ENCODE results near the gene C1orf232.
A peak's percentile ranks its signal among the peaks of the same experiment; 100 is the strongest.

The C1orf232 gene

DNA sequence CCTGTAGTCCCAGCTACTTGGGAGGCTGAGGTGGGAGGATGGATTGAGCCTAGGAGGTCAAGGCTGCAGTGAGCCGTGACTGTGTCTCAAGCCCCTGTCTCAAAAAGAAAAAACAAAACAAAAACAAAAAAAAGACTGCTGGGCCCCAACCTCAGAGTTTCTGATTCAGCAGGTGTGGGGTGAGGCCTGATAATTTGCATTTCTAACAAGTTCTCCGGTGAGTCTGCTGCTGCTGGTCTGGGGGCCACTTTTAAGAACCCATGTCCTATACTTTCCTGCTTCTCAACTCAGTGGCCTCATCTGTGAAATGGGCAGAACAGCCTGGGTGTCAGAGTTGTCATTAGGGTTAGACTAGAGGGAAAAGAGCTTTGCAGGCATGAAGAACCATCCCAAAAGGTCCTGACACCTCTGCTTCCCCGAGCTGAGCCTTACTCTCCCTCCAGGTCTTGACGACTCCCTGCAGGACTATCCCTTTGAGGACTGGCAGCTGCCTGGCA lies 11.3 kb upstream of the C1orf232 start:
- no peak for DNase-seq (ENCODE audit: low read depth in 3 of 3, low spot score in 1 of 3)

- no peak for DNase-seq (ENCODE audit: low read depth in 3 of 3, low spot score in 1 of 3)
These were observed 8.5 kb upstream of the C1orf232 start, which contains the start of gene CNKSR1 for GRCh38 chr1:26177182-26177684. TSS of gene CNKSR1 (plus strand) at chr1:26177491. CDS start at chr1:26177548, 57 bp downstream.

DNA sequence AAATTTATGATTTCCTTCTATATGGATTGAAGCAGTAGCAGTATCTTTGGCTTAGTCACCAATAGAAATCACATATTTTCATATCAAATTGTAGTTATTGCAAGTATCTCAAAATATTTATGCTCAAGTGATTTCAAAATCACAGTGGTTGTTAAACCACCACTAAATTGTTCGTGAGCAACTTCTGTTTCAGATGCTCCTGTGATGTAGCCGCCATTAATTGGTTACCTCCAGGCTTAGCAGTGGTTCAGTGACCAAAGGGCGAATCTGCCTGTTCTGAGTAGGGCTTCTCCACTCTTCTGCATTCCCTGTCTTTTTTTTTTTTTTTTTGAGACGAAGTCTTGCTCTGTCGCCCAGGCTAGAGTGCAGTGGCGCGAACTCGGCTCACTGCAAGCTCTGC lies 6.6 kb upstream of the C1orf232 start:
- no peak for DNase-seq (ENCODE audit: low read depth in 3 of 3, low spot score in 1 of 3)

- no peak for DNase-seq (ENCODE audit: low read depth in 3 of 3, low spot score in 1 of 3)
These were observed 2.6 kb upstream of the C1orf232 start, which contains the start of gene ZNF593OS for GRCh38 chr1:26171084-26172072. TSS of gene ZNF593OS (minus strand) at chr1:26171832. CDS start at chr1:26171661, 171 bp downstream.

GRCh38 chr1:26170472-26170821 lies 1.7 kb upstream of the C1orf232 start:
- DNase-seq (ENCODE audit: low read depth in 3 of 3, low spot score in 1 of 3): no peak

DNA sequence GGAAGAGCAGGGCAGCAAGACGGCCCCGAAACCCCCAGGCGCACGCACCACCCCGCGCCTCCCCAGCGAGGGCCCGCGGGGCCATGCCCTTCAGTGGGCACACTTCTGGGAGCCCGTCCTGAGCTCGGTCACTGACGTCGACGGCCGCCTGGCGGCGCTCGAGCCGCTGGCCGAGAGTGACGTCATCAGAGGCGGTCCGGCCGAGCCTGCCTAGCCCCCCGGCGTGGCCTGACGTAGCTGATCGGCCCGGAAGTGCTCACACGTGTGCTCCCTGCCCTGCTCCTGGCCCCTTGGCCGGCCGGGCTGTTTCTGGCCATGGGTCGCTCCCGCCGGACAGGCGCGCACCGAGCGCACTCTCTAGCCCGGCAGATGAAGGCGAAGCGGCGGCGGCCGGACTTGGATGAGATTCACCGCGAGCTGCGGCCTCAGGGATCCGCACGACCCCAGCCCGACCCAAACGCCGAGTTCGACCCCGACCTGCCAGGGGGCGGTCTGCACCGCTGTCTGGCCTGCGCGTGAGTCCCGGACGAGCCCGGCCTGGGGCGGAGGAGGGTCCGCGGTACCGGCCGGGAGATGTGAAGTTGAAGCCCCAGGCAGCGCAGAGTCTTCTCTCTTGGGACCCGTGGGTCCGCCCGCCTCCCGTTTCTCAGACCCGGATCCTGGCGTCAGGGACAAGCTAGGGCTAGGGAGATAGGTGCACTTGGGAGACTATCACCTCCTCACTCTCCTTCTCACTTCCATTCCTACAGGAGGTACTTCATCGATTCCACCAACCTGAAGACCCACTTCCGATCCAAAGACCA lies 1.1 kb upstream of the C1orf232 start, which contains the start of gene ZNF593:
TSS of gene ZNF593 (plus strand) at position 240 of the 803 bp plus-strand sequence. CDS start at position 316, 76 bp downstream.
- DNase-seq (ENCODE audit: low read depth in 3 of 3, low spot score in 1 of 3): peak; percentile 51 to 84 (median 70)

GRCh38 chr1:26169198-26169554 lies 413 bp upstream of the C1orf232 start:
- DNase-seq (ENCODE audit: low read depth in 3 of 3, low spot score in 1 of 3): no peak

- DNase-seq (ENCODE audit: low read depth in 3 of 3, low spot score in 1 of 3): no peak
These were observed 2.0 kb downstream of the C1orf232 start for GRCh38 chr1:26166719-26167281.

DNA sequence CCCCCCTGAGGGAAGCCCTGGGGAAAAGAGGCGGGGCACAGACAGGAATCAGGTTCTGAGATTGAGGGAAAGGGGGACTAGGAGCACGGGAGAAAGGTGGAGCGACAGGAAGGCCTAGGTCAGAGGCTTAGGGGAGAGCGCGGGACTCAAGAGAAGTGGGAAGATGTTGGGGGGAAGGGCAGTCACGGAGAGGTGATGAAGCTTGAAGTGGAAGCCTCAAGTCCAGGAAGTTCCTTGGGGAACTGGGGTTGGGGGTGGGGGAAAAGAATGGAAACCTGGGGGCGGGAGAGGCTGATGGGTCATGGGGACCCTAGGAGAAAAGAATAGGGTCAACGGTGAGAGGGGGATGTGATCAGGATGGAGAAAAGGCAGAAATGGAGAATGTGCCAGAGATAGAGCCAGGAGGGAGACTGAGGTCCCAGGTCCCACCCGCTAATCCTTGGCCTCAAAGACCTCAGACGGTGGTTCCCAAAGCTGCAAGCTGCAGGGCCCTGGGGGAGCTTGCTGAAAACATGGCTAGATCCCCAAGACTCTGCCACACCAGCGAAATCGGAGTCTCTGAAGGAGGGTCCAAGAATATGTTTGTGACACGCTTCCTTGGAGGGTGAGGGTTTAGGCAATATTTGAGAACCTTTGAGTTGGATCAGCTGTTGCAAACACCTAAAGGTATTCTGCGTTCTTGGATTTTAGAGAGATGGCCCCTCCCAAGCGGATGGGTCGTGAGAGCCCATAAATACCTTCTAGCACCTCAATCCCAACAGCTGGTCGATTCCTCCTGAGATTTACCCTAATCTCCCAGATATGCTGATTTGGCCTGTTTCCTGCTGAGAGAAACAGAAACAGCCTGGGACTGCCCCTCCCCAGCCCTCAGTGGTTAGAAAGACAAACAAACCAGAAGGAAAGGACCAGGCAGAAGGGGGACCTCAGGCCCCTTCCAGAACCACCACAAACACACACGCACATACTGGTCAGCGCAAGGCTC lies 3.6 kb downstream of the C1orf232 start:
- no peak for DNase-seq (ENCODE audit: low read depth in 3 of 3, low spot score in 1 of 3)

- peak in 2 of 3 donors; percentile 31 to 49 for DNase-seq (ENCODE audit: low read depth in 3 of 3, low spot score in 1 of 3)
These were observed 4.5 kb downstream of the C1orf232 start for GRCh38 chr1:26164036-26164860.

GRCh38 chr1:26163684-26164035 lies 5.1 kb downstream of the C1orf232 start:
- no peak for DNase-seq (ENCODE audit: low read depth in 3 of 3, low spot score in 1 of 3)

- DNase-seq (ENCODE audit: low read depth in 3 of 3, low spot score in 1 of 3): no peak
These were observed 6.5 kb downstream of the C1orf232 start for GRCh38 chr1:26162220-26162709.

DNA sequence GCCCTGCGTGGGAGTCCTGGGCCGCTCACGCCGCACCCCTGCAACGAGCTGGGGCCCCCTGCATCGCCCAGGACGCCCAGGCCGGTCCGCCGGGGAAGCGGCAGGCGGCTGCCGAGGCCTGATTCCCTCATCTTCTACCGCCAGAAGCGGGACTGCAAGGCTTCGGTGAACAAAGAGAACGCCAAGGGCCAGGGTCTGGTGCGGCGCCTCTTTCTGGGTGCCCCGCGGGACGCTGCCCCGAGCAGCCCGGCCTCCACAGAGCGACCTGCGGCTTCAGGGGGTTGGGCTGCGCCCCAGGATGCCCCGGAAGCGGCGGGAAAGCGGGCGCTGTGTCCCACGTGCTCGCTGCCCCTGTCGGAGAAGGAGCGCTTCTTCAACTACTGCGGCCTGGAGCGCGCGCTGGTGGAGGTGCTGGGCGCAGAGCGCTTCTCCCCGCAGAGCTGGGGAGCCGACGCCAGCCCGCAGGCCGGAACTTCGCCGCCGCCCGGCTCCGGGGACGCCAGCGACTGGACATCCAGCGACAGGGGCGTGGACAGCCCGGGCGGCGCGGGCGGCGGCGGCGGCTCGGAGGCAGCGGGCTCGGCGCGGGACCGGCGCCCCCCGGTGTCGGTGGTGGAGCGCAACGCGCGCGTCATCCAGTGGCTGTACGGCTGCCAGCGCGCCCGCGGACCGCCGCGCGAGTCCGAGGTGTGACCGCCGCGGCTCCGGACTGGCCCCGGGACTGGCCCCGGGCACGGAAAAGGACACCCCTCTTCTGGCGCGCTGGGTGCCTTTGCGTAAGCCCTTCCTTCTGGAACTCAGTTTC lies 7.1 kb downstream of the C1orf232 start:
- DNase-seq (ENCODE audit: low read depth in 3 of 3, low spot score in 1 of 3): no peak

DNA sequence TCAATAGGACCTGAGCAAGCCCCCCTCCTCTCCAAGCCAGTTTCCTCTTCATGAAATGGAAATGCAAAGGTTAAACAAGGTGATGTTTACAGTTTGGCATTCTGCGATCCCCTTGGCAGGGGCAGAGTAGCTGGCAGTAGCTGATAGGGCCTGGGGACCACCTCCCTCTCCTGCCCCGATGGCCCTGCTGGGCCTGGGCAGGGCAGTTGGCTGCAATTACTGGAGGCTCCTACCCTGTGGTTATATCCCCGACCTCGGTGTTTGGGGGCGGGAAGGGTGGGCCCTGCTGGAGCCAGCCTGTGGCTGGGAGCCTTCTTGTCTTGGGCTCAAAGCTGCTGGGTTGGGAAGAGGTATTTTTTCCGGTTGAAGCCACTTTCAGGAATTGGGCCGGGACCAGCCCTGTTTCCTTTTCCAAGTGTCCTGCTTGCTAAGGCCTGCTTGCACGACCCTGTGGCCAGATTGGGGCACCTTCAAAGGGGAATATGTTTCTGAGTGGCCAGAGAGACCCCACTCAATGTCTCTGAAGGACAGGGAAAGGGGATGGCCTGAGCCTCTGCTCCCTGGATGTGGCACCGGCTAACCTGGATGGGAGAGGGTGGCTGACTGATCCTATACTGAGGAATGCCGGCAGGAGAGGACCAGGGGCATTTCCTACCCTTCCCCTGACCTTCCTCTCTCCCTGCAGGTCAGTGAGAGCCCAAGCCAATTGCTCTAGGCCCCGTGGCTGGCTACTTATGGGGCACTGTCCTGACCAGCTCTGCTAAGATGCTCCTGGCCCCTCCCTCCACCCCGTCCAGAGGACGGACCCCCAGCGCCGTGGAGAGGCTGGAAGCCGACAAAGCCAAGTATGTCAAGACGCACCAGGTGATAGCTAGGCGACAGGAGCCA lies 8.0 kb downstream of the C1orf232 start:
- DNase-seq (ENCODE audit: low read depth in 3 of 3, low spot score in 1 of 3): no peak

GRCh38 chr1:26159743-26160039 lies 9.1 kb downstream of the C1orf232 start:
- no peak for DNase-seq (ENCODE audit: low read depth in 3 of 3, low spot score in 1 of 3)

GRCh38 chr1:26158908-26159742 lies 9.6 kb downstream of the C1orf232 start, which contains the start of gene FAM110D:
TSS of gene FAM110D (plus strand) at chr1:26159079. CDS start at chr1:26161292, 2,213 bp downstream.
- DNase-seq (ENCODE audit: low read depth in 3 of 3, low spot score in 1 of 3): no peak
